Lower leg skin (tissue), 3 donors: Measurements from ENCODE around the gene HACD1.

Experiments
- POLR2A ChIP-seq, 2 donors: fragments of 450-650 bp; IDR thresholded peaks; one replicate each; pipeline ENCODE4 v1.6.1; 2016 to 2017; ENCODE audit warnings: antibody characterized with exemption in 2 of 2, mild to moderate bottlenecking in 1 of 2, moderate library complexity in 1 of 2
- TF ChIP-seq, protein P1 (sequence below), 3 donors: fragments of 450-650 bp; IDR thresholded peaks; one replicate each; pipeline ENCODE4 v1.5.1; 2016; ENCODE audit warnings: antibody characterized with exemption in 3 of 3, mild to moderate bottlenecking in 3 of 3, moderate library complexity in 2 of 3

DNA sequence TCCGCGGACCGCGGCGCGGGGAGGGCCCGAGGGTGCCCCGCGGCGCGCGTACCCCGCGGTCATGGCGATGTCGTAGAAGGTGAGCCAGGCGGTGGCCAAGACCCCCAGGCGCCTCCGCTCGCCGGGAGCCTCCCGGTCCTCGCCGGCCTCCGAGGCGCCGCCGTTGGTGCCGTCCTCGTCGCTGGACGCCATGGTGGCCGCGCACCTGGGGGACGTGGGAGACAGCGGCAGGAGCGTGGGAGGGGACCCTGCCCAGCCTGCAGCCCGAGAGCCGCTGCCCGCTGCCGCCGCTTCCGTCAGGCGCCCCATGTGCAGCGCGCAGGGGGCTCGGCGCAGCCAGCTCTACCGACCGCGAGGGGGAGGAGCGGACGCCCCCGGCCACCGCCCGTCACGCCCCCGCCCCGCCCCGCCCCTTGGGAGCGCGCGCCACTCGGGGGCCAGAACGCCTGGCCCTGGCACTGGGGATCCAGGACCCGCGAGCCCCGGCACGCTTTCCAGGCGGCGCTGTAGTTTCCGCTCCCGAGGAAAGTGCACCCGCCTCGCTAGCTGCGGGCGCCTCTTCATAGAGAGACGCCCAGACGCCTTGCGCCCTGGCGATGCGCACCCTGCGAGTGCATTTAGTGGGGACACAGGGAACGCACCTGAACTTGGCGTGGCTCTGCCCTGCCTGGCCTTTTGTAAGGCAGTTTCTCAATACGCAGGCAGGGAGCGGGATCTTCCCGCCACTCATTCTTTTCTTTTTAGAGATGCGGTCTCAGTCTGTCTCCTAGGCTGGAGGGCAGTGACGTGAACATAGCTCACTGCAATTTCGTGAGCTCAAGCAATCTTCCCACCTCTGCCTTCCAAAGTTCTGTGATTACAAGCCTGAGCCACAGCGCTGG lies at the start of gene HACD1:
- TF ChIP-seq, protein P1, sequence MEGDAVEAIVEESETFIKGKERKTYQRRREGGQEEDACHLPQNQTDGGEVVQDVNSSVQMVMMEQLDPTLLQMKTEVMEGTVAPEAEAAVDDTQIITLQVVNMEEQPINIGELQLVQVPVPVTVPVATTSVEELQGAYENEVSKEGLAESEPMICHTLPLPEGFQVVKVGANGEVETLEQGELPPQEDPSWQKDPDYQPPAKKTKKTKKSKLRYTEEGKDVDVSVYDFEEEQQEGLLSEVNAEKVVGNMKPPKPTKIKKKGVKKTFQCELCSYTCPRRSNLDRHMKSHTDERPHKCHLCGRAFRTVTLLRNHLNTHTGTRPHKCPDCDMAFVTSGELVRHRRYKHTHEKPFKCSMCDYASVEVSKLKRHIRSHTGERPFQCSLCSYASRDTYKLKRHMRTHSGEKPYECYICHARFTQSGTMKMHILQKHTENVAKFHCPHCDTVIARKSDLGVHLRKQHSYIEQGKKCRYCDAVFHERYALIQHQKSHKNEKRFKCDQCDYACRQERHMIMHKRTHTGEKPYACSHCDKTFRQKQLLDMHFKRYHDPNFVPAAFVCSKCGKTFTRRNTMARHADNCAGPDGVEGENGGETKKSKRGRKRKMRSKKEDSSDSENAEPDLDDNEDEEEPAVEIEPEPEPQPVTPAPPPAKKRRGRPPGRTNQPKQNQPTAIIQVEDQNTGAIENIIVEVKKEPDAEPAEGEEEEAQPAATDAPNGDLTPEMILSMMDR (IDR thresholded peaks at IDR 0.05): no peak
- no peak for TF ChIP-seq POLR2A (IDR thresholded peaks at IDR 0.05)
